CD4-positive, alpha-beta T cell treated with Interleukin-4 for 1 hour (primary cell): ENCODE measurements around the gene CNTN6.

Experiments
- DNase-seq, 2 donors: peaks; one replicate each; pipeline ENCODE4 v3.0.0-alpha.2; 2020 to 2022

The CNTN6 gene

GRCh38 chr3:1444195-1444594, 351.4 kb downstream of the CNTN6 start:
- no peak for DNase-seq

GRCh38 chr3:1446531-1446930, 353.7 kb downstream of the CNTN6 start:
- no peak for DNase-seq

DNA sequence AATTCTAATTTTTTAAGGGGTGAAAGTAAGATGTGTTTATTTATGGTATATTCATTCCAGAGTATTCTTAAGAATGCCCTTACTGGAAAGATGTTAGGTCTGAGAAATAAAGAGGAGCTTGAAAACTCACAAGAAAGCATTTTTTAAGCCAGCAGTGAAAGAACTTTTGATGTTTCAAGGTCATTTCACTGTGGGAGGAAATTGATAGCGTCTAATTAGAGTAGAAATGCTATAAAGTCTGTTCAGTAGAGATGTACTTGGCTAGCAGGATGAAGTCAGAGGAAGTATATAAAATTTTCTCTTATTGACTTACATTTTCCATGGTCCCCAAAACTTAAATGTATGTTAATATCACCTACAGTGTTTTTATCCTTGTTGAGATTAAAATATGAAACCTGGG, 354.6 kb downstream of the CNTN6 start:
- DNase-seq = no peak

DNA sequence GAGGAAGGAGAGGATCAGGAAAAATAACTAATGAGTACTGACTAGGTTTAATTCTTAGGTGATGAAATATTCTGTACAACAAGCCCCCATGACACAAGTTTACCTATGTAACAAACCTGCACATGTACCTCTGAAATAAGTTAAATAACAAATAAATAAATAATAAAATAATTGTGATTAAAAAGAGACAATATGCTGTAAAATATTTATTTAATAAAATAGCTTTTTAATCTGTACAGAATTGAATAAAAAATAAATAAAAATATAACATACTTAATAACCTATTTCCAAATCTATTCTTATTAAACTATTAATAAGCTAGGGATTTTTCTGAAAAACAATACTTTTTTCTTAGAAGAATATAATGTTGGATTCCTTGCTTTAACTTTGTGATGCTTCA, 355.6 kb downstream of the CNTN6 start:
- no peak for DNase-seq
